Peyer's patch (tissue), 4 donors: Measurements from ENCODE around the gene PLAAT4.

Experiments
- CTCF ChIP-seq, 6 experiments: fragments of 450-650 bp in 4 of 6; fragments of 200-600 bp in 2 of 6; sonication (generic) in 1 of 6; IDR thresholded peaks; one replicate each; pipeline ENCODE4 v1.5.1; 2017 to 2019; ENCODE audit warnings: antibody characterized with exemption in 6 of 6, mild to moderate bottlenecking in 3 of 6, moderate library complexity in 1 of 6
- POLR2A ChIP-seq, 2 donors: fragments of 450-650 bp; IDR thresholded peaks; one replicate each; pipeline ENCODE4 v1.5.1; 2017; ENCODE audit warnings: antibody characterized with exemption in 2 of 2, mild to moderate bottlenecking in 2 of 2, moderate library complexity in 2 of 2

DNA sequence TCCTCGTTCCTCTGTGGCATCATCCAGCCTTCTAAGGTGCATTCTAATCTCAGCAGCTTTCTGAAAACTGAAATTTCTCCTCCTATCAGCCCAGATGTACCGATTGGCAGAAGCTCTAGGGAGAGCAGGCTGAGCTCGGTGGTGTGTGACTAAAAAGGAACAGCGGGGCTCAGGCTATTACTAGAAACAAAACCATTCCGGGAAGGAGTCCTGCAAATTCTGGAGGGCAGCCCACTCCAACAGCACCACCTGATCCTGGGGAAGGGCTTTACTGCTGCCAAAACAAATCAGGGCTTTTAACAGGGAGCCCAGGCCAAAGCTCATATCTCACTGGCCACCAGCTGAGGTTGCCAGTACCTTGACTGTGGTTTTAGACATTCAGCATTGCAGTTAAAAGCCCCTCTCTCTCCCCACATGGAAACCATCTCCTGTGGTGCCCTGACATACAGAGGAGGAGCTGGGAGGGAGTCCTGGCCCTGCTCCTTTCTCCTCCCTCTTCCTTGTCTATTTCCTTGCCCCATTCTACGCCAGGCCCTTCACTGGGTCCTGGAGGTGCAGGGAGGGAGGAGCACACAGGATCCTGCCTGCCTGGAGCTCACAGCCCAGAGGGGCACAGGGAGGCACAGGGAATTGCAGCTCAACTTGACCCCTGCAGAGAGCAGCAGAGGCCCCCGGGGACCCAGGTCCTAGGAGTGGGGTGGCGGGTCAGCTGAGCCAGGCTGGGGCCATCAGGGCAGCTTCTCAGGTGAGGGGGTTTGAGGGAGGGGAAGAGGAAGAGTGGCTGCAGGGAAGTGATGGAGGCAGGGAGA is 889 bp downstream of the PLAAT4 start:
- no peak for TF ChIP-seq CTCF (IDR thresholded peaks at IDR 0.05)
- no peak for TF ChIP-seq POLR2A (IDR thresholded peaks at IDR 0.05)
